Measurements from ENCODE around the gene GTF2H1.
"Not testable (repeated sequence)": the region's sequence is repeated elsewhere in the genome, so short reads cannot be mapped to it uniquely, and the experiment has no call there.

GTF2H1 gene

GRCh38 chr11:18319914-18320313, 2.5 kb upstream of the GTF2H1 start:
- no peak for DNase-seq (ENCODE audit: low spot score)

DNA sequence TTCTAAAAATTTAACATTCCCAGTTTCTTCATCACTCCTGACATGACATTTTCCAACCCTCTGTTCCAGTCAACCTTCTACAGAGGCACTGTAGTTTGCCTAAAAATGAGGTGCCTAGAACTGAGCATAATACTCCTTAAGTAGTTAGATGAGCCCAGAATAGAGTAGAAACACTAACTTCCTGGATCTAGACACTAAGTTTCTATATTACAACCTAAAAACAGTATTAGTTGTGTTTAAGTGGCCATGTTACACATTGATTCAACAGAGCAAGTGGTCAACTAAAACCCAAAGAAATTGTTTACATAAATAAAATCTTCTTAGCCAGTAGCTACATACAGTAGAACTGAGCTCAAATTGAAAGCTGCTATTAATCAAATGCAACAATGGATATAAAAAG, 1.8 kb upstream of the GTF2H1 start:
- peak; percentile 16 for DNase-seq (ENCODE audit: low spot score)

- DNase-seq (ENCODE audit: low spot score) = no peak
Observed at GRCh38 chr11:18321578-18321968, 794 bp upstream of the GTF2H1 start.

DNA sequence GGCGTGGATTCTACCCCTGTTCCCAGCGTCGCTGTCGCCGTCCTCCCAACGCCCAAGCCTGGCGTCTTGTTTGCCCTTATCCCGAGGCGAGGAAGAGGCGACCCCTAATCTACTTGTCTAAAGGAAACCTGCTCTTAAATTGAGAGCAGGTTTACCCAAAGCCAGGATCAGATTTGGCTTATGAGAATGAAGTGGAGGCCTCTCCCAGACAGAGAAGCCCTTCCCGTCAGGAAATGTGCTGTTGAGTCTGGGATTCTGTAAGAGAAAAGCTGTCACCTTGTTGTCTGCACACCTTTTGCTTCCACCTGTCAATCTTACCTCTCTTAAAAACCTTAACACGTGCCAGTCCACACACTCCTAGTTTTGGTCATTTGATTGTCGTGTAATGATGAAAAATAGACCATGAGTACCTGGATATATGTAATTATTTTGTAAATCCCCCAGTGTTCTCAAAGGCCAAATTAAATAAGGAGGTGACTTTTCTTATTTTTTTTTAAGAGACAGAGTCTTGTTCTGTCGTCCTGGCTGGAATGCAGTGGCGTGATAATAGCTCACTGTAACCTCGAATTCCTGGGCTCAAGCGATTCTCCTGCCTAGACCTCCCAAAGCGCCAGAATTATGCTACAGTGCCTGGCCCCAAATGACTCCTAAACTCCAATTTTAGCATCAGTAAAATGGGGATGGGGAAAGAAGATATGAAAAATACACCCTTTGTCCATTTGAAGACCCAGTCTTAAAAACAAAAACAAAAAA, 627 bp downstream of the GTF2H1 start:
- peak; percentile 34 for DNase-seq (ENCODE audit: low spot score)

DNA sequence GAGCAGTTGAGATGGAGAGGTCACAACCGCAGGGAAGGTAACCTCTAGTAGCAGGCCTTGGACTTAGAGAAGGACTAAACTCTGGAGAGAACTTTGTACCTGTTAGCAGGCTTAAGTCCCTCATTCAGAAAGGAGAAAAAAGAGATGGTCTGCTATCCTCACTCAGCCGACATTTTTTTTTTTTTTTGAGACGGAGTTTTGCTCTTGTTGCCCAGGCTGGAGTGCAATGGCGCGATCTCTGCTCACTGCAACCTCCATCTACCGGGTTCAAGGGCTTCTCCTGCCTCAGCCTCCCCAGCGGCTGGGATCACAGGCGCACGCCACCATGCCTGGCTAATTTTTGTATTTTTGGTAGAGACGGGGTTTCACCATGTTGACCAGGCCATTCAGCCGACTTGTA, 1.5 kb downstream of the GTF2H1 start:
- not testable (repeated sequence) for DNase-seq (ENCODE audit: low spot score)

DNA sequence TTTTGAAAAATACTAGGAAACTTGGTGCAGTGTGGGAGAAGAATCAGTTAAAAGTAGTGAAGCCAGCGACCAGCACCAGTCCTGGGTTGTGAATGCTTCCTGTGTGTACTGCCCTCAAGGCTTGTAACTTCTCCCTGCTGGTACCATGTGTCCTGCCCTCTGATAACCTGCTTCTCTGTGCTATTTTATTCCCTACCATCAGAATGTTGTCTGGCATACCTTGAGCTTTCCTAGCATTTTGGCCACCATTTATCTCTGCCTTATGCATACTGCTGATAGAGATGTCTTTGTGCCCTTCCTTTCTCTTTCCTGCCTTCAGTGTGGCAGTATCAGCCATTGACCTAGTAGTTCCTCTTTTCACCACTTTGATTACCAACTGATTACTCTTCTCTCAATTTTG, 2.0 kb downstream of the GTF2H1 start:
- DNase-seq (ENCODE audit: low spot score) = peak; percentile 46

DNA sequence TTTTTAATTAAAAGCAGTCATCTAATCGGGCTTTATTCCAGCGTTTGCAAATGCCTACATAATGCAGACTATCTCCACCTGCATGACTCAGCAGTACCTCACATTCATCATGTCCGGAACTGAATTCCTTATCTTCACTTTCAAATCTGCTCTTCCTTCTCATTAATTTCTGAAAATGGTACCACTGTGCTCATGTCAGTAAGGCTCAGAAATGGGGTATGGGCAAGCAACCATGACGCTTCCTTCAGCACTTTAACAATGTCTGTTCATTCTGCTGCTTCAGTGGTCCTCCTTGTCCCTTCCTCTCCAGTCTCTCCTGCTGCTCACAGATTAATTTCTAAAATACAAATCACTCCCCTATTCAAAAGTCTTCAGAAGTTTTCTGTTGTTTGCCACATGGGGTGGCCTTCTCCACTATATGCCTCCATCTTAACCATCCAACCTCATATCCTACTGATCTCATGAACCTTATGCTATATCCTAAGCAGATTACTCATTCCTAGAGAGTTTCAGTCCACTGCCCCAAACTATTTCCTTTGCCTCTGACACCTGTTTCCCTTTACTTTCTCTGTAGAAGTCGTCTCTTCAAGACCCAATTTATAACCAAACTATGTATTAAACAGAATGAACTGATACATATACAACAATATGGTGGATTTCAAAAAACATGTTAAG, 7.0 kb downstream of the GTF2H1 start:
- DNase-seq (ENCODE audit: low spot score) = no peak

DNA sequence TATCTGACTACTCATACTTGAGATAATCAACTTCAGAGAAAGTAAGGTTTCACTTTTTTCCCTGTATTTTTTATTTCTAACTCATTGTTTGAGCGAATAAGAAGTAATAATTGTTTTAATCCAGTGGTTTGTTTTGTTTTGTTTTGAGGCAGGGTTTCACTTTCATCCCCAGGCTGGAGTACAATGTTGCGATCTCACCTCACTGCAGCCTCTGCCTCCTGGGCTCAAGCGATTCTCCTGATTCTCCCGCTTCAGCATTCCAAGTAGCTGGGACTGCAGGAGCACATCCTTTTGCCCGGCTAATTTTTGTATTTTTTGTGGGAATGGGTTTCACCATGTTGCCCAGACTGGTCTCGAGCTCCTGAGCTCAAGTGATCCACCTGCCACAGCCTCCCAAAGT, 8.6 kb downstream of the GTF2H1 start:
- no peak for DNase-seq (ENCODE audit: low spot score)

- DNase-seq (ENCODE audit: low spot score) = no peak
Observed at GRCh38 chr11:18332302-18332701, 9.9 kb downstream of the GTF2H1 start.

GRCh38 chr11:18332891-18333290, 10.5 kb downstream of the GTF2H1 start:
- DNase-seq (ENCODE audit: low spot score) = no peak

DNA sequence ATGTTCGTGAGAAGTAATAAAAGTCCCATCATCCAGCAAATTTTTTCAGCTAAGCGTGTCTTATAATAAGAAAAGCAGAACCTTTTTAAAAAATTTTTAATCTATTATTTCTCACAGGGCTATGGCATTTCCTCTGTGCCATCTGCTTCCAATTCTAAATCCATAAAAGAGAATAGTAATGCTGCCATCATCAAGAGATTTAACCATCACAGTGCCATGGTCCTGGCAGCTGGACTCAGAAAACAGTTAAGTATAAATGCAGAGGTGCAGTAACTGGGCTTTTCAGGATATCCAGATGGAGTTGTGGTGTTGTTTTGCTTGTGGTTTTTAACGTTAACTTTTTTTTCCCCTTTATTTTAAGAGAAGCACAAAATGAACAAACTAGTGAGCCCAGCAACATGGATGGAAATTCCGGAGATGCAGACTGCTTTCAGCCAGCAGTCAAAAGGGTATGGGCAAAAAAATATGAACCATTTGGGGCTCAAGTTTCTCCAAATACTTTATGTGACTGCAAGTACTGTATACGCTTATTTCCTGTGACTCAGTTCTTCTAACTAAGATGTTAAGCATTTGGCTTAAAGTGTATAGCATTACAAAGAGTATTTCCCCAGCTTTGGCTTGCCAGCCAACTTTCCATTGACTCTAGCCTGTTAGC, 25.2 kb downstream of the GTF2H1 start:
- DNase-seq (ENCODE audit: low spot score) = no peak

DNA sequence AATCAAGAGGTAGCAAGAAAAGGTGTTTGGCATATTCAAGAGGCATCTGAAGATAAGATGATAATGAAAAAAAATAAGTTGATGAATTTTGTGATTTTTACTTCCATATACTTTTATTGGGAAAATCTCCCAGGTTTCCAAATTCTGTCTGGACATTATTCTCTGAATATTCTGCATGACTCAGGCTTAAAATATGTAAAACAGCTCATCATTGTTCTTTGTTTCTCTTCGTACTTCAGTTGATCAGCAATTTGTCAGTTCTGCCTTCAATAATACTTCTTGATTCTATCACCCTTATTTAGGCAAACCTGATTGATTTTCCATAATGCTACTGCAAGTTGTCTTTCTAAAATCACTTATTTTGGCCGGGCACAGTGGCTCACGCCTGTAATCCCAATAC, 30.2 kb downstream of the GTF2H1 start:
- DNase-seq (ENCODE audit: low spot score) = no peak

GRCh38 chr11:18358646-18359045, 36.3 kb downstream of the GTF2H1 start:
- DNase-seq (ENCODE audit: low spot score) = no peak

GRCh38 chr11:18361154-18361553, 38.8 kb downstream of the GTF2H1 start:
- no peak for DNase-seq (ENCODE audit: low spot score)

- no peak for DNase-seq (ENCODE audit: low spot score)
Observed at GRCh38 chr11:18364495-18365073, 42.2 kb downstream of the GTF2H1 start.

DNA sequence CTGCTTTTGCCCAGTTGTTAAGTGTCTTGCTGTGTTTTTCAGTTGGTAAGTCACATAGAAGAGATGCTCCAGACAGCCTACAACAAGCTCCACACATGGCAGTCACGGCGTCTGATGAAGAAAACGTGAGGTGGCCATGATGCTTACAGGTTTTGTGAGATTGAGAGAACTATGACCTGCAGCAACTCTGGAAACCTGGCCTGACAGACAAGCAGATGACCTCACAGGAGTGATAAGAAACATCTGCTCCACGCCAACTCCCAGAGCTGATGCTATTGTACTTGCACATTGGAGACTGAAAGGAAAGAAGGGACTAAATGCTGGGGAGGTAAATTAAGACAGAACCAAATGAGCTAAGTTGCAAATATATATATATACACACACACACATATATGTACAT, 43.4 kb downstream of the GTF2H1 start:
- no peak for DNase-seq (ENCODE audit: low spot score)

- DNase-seq (ENCODE audit: low spot score) = no peak
Observed at GRCh38 chr11:18366286-18366685, 43.9 kb downstream of the GTF2H1 start.

DNA sequence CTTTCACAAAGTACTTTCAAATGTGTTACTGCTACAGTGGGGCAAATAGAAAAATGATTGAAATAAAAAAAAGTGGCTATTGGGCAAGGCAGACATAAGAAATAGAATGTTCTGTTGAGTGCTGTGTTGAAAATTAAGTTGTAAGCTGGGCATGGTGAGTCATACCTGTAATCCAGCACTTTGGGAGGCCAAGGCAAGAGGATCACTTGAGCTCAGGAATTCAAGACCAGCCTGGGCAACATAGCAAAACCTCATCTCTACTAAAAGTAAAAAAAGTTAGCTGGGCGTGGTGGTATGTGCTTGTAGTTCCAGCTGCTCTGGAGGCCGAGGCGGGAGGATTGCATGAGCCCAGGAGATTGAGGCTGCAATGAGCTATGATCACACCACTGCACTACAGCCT, 45.1 kb downstream of the GTF2H1 start:
- DNase-seq (ENCODE audit: low spot score) = no peak

GRCh38 chr11:18368221-18368620, 45.9 kb downstream of the GTF2H1 start:
- no peak for DNase-seq (ENCODE audit: low spot score)

GRCh38 chr11:18369398-18369797, 47.0 kb downstream of the GTF2H1 start:
- DNase-seq (ENCODE audit: low spot score) = no peak

- no peak for DNase-seq (ENCODE audit: low spot score)
Observed at GRCh38 chr11:18371279-18371678, 48.9 kb downstream of the GTF2H1 start.

DNA sequence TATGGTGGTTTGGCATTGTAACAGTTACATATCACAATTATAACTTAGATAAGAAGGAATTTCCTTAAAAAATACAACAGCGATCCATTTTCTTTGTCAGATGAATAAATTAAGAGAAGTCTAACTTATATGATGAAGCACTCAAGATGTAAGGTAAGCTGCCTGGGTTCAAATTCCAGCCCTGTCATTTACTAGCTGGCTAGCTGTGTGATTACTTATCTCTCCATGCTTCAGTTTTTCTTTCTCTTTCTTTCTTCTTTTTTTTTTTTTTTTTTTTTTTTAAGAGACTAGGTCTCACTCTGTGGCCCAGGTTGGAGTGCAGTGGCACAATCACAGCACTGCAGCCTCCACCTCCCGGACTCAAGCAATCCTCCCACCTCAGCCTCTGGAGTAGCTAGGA, 49.8 kb downstream of the GTF2H1 start:
- no peak for DNase-seq (ENCODE audit: low spot score)

GRCh38 chr11:18374956-18375355, 52.6 kb downstream of the GTF2H1 start:
- no peak for DNase-seq (ENCODE audit: low spot score)
